ENCODE data around the gene SEBOX.

SEBOX gene

DNA sequence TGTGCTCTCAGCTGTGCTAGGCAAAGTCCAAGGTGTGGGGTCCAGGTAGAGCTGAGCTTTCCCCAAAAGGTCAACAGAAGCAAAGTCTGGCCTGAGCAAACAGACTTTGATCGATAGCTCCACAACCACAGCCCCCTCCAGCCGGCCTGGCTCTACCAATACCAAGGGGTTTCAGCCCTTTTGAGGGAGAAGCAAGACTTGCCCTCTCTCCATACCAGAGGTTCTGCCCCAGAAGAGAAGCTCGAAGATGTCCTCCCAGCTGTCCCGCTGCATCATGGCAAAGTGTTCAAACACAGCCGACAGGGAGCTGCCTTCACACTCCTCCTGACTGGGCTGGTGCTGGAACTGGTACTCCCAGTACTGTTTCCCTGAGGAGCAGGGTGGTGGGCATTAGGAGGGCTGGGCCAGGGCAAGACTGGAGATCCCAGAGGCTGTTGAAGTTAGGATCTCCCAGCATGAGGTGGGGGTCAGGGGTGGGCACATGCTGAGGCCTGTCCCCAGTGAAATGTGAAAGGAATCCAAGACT lies 3.4 kb upstream of the SEBOX start:
- Histone ChIP-seq H3K9me3 (ENCODE audit: insufficient read depth, low read length) (no peaks in the 10 kb centered on the region), H3K27me3 (ENCODE audit: insufficient read depth, insufficient read length) (peaks cover 18% of the 10 kb centered on the region), H3K4me1 (ENCODE audit: insufficient read depth, insufficient read length) (peaks cover 17% of the 10 kb centered on the region), H3K9ac (ENCODE audit: insufficient read length, low read depth) (no peak overlapping the region), H3K36me3 (ENCODE audit: insufficient read depth, insufficient read length, low read length) (peaks cover 29% of the 10 kb centered on the region), H3K4me3 (ENCODE audit: insufficient read length, low read depth) (no peak overlapping the region)
- TF ChIP-seq SUZ12 (IDR thresholded peaks at IDR 0.05; ENCODE audit: extremely low read depth, insufficient read depth, insufficient read length) (no peak), YY1 (IDR thresholded peaks at IDR 0.05; ENCODE audit: insufficient read depth, insufficient read length) (no peak), ZNF274 (IDR thresholded peaks at IDR 0.05; ENCODE audit: low read depth, low read length) (no peak)
- no peak for DNase-seq (ENCODE audit: low read depth, low spot score)

DNA sequence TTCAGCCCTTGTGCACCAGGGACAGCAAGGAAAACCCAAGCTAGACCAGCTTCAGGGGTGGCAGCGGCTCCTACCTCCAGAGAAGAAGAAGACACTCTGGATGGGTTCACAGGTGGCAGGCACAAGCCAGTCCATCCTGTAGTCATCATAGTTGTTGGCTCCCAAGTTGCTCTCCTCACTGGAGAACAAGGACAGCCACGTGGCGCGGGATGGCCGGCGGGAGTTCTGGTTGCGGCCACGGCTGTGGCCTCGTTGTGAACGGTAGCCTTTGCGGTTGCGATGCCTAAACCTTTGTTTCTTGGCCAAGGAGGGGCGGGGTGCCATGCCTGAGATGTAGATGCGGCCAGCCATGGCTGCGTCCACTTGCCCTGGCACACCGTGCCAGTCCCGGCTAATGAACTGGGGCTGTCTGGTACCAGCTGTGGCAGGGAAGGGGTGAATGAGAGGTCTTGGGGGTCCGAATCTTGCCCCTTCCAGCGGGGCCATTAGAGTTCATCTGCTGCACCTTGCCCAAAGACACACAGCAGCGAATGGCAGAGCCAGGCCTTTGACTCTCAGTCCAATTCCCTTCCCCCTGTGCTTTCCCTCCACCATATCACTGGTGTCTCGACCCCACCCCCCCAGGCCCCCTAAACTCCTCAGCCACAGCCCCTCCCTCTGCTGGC lies 2.8 kb upstream of the SEBOX start:
- no peaks in the 10 kb centered on the region for H3K9me3 ChIP-seq (ENCODE audit: insufficient read depth, low read length)
- peaks cover 35% of the 10 kb centered on the region for H3K36me3 ChIP-seq (ENCODE audit: insufficient read depth, insufficient read length, low read length)

DNA sequence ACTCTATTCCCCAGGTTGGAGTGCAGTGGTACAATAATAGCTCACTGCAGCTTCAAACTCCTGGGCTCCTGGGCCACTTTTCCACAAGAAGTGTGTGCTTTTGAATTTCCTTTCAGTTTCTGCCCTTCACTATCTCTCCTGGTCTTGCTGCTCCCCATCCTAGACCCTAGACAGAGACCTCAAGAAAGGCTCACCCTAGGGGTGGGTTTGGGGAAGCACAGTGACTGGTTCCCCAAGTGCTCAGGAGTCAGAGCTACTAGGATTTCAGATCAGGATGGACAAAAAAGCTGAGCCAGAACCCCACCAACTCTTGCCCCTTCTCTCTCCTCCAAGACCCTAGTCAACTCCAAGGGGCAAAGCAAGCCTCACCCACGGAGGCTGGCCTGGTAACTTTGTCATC lies 1.6 kb upstream of the SEBOX start:
- Histone ChIP-seq H3K9ac (ENCODE audit: insufficient read length, low read depth) (no peak overlapping the region), H3K27me3 (ENCODE audit: insufficient read depth, insufficient read length) (peaks cover under 1% of the 10 kb centered on the region), H3K9me3 (ENCODE audit: insufficient read depth, low read length) (no peaks in the 10 kb centered on the region), H3K36me3 (ENCODE audit: insufficient read depth, insufficient read length, low read length) (peaks cover 45% of the 10 kb centered on the region), H3K4me1 (ENCODE audit: insufficient read depth, insufficient read length) (peaks cover 13% of the 10 kb centered on the region), H3K4me3 (ENCODE audit: insufficient read length, low read depth) (no peak overlapping the region)
- DNase-seq (ENCODE audit: low read depth, low spot score) = no peak
- TF ChIP-seq SUZ12 (IDR thresholded peaks at IDR 0.05; ENCODE audit: extremely low read depth, insufficient read depth, insufficient read length) (no peak), YY1 (IDR thresholded peaks at IDR 0.05; ENCODE audit: insufficient read depth, insufficient read length) (no peak), ZNF274 (IDR thresholded peaks at IDR 0.05; ENCODE audit: low read depth, low read length) (no peak)

More for the DNA sequence above, 2.8 kb upstream of the SEBOX start:
- TF ChIP-seq YY1 (IDR thresholded peaks at IDR 0.05; ENCODE audit: insufficient read depth, insufficient read length) (no peak), ZNF274 (IDR thresholded peaks at IDR 0.05; ENCODE audit: low read depth, low read length) (no peak), SUZ12 (IDR thresholded peaks at IDR 0.05; ENCODE audit: extremely low read depth, insufficient read depth, insufficient read length) (no peak)
- Histone ChIP-seq H3K4me1 (ENCODE audit: insufficient read depth, insufficient read length) (peaks cover 17% of the 10 kb centered on the region), H3K9ac (ENCODE audit: insufficient read length, low read depth) (no peak overlapping the region), H3K4me3 (ENCODE audit: insufficient read length, low read depth) (no peak overlapping the region), H3K27me3 (ENCODE audit: insufficient read depth, insufficient read length) (peaks cover 12% of the 10 kb centered on the region)
- DNase-seq (ENCODE audit: low read depth, low spot score) = no peak

DNA sequence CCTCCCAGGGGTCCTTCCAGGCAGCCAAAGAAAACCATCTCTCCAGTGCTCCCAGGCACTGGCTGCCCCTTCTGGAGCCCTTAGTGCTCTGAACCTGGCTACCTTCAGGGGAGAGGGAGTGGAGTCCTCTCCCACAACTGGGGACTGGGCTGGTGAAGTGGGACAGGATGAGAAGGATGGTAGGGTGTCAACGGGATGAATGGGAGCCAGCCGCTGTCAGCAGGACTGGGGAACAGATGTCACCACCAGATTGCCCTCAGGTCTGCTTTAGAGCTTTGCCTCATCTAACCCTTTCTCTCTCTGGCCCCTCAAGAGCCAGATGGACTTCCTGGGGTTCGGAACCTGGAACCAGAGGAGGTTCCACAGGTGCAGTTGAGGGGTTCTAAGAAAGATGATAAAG lies 488 bp upstream of the SEBOX start:
- H3K27me3 ChIP-seq (ENCODE audit: insufficient read depth, insufficient read length) = no peaks in the 10 kb centered on the region
- H3K9ac ChIP-seq (ENCODE audit: insufficient read length, low read depth) = no peak overlapping the region
- TF ChIP-seq YY1 (IDR thresholded peaks at IDR 0.05; ENCODE audit: insufficient read depth, insufficient read length) (no peak), SUZ12 (IDR thresholded peaks at IDR 0.05; ENCODE audit: extremely low read depth, insufficient read depth, insufficient read length) (no peak), ZNF274 (IDR thresholded peaks at IDR 0.05; ENCODE audit: low read depth, low read length) (no peak)
- no peak for DNase-seq (ENCODE audit: low read depth, low spot score)
- no peak overlapping the region for H3K4me3 ChIP-seq (ENCODE audit: insufficient read length, low read depth)
- peaks cover 10% of the 10 kb centered on the region for H3K4me1 ChIP-seq (ENCODE audit: insufficient read depth, insufficient read length)
- H3K9me3 ChIP-seq (ENCODE audit: insufficient read depth, low read length) = no peaks in the 10 kb centered on the region
- H3K36me3 ChIP-seq (ENCODE audit: insufficient read depth, insufficient read length, low read length) = peaks cover 57% of the 10 kb centered on the region

DNA sequence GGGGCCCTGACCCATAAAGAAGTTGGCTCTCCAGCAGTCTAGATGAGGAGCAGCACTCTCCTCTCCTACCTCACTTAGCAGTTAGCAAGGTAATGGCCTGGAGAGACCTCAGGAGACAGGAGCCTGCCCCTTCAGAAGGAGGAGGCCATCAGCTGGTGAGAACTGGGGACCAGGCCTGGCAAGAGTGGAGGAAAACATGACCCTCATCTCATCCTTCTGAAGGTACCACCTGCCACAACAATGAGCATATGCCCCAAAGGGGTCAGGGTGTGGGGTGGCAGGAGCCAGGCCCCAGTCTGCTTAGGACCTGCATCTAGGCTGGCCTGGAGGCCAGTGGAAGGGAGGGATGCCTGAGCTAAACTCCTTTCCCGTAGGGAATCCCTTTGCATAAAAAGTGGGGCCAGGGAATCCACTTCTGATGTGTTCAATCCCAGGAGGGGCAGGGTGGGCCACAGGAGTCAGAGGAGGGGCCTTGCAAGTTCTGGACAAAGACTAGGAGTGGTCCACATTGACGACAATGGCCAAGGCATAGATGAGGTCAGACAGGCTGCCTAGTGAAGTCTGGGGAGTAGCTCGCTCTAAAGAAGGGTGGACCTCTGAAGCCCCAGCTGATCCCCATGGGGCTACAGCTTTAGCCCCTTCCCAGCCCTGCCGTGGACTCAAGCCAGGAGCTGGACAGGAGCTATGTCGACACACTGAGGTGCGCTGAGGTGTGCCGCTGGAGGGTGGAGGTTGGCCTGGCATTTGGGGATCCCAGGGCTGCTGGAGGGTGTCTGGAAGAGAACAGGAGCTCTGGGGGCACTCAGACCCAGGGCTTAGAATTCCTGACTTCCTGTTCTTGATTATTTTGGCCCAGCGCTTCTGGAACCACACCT lies 986 bp downstream of the SEBOX start:
- H3K9ac ChIP-seq (ENCODE audit: insufficient read length, low read depth) = no peak overlapping the region
- H3K36me3 ChIP-seq (ENCODE audit: insufficient read depth, insufficient read length, low read length) = peaks cover 64% of the 10 kb centered on the region
- H3K27me3 ChIP-seq (ENCODE audit: insufficient read depth, insufficient read length) = no peaks in the 10 kb centered on the region
- H3K4me1 ChIP-seq (ENCODE audit: insufficient read depth, insufficient read length) = no peaks in the 10 kb centered on the region
- TF ChIP-seq SUZ12 (IDR thresholded peaks at IDR 0.05; ENCODE audit: extremely low read depth, insufficient read depth, insufficient read length) = no peak
- no peak for TF ChIP-seq ZNF274 (IDR thresholded peaks at IDR 0.05; ENCODE audit: low read depth, low read length)
- TF ChIP-seq YY1 (IDR thresholded peaks at IDR 0.05; ENCODE audit: insufficient read depth, insufficient read length) = no peak
- H3K9me3 ChIP-seq (ENCODE audit: insufficient read depth, low read length) = no peaks in the 10 kb centered on the region
- H3K4me3 ChIP-seq (ENCODE audit: insufficient read length, low read depth) = no peak overlapping the region
- DNase-seq (ENCODE audit: low read depth, low spot score) = no peak

DNA sequence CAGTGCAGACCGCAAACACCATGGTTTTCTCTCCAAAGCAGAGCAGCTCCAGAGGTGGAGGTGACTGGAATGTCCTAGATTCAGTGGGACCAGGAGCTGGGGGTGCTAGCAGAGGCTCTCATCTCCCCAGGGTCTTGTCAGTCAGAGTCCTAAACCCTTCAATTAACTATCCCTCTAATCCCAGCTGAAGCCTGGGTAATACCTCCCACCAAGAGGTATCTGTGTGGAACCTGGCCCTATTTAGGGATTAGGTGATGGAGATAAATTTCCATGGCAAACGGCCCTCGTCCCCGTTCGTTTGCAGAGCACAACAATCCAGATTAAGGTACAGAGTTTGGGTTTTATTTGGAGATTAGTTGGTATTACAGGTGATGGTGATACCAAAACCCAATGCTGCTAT lies 1.8 kb downstream of the SEBOX start:
- no peak for TF ChIP-seq YY1 (IDR thresholded peaks at IDR 0.05; ENCODE audit: insufficient read depth, insufficient read length)
- TF ChIP-seq SUZ12 (IDR thresholded peaks at IDR 0.05; ENCODE audit: extremely low read depth, insufficient read depth, insufficient read length) = no peak
- TF ChIP-seq ZNF274 (IDR thresholded peaks at IDR 0.05; ENCODE audit: low read depth, low read length) = no peak
- Histone ChIP-seq H3K27me3 (ENCODE audit: insufficient read depth, insufficient read length) (no peaks in the 10 kb centered on the region), H3K9ac (ENCODE audit: insufficient read length, low read depth) (no peak overlapping the region), H3K4me3 (ENCODE audit: insufficient read length, low read depth) (no peak overlapping the region), H3K36me3 (ENCODE audit: insufficient read depth, insufficient read length, low read length) (peaks cover 73% of the 10 kb centered on the region), H3K4me1 (ENCODE audit: insufficient read depth, insufficient read length) (no peaks in the 10 kb centered on the region), H3K9me3 (ENCODE audit: insufficient read depth, low read length) (no peaks in the 10 kb centered on the region)
- DNase-seq (ENCODE audit: low read depth, low spot score) = no peak

DNA sequence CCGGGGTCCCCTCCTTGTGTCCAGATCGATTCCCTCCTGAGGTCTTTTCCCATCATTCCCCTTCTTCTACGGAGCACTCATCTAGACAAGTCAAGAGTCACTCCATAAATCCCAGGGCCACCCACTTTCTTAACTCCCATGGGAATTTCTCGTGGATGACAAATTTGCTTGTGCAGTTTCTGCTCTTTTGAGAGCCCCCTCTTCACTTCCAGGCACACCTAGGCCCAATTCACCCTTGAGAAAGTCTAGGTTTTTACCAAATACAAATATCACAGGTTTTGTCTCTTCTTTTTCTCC lies 7.2 kb downstream of the SEBOX start:
- Histone ChIP-seq H3K4me3 (ENCODE audit: insufficient read length, low read depth) (peak overlapping the region; percentile 93), H3K9me3 (ENCODE audit: insufficient read depth, low read length) (no peaks in the 10 kb centered on the region), H3K27me3 (ENCODE audit: insufficient read depth, insufficient read length) (no peaks in the 10 kb centered on the region), H3K9ac (ENCODE audit: insufficient read length, low read depth) (peak overlapping the region; percentile 97), H3K36me3 (ENCODE audit: insufficient read depth, insufficient read length, low read length) (peaks cover 71% of the 10 kb centered on the region), H3K4me1 (ENCODE audit: insufficient read depth, insufficient read length) (no peaks in the 10 kb centered on the region)
- no peak for DNase-seq (ENCODE audit: low read depth, low spot score)
- TF ChIP-seq YY1 (IDR thresholded peaks at IDR 0.05; ENCODE audit: insufficient read depth, insufficient read length) (no peak), ZNF274 (IDR thresholded peaks at IDR 0.05; ENCODE audit: low read depth, low read length) (no peak), SUZ12 (IDR thresholded peaks at IDR 0.05; ENCODE audit: extremely low read depth, insufficient read depth, insufficient read length) (no peak)

Measured in NT2/D1 (cell line).